ENCODE data around the gene PDZD2.
"Not testable (repeated sequence)": the region's sequence is repeated elsewhere in the genome, so short reads cannot be mapped to it uniquely, and the experiment has no call there.

Gene PDZD2

DNA sequence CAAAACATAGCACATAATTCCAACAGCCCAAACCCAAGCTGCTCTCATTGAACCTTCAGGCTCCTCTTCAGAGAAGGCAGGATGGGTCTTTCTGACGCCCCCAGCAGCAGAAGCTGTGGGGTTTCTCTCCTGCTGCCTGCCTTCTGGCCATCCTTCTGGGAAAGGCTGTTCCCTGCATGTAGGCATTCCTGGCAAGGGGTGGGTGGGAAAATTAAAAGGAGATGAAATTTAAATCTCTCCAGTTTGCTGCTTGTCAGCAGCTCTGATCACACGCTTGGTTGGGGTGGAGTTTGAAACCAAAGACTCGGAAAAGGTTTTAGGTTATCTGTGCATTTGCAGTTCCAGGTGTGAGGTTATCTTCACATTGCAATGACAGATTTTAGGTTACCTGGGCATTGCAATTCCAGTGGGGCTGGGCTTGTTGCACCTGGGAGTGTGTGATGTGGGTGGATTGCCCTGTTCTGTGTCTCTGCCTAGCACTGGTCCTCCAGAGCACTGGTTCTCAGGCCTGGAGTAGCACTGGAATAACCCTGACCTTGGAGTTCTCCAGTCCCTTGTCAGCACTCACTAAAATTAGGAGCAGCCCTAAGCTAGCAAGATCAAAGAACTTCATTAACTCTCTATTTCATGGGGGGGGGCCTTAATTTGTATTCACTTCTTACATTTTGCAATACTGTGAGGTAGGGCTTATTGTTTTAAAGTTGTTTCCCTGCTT lies 109.7 kb downstream of the PDZD2 start:
- no peak for DNase-seq
- Mint-ChIP-seq H3K36me3 (no peaks in the 10 kb centered on the region), H3K4me3 (no peak overlapping the region), H3K4me1 (no peaks in the 10 kb centered on the region), H3K9me3 (peaks cover 0 to 3% of the 10 kb centered on the region in 2 donors), H3K27ac (no peak overlapping the region), H3K27me3 (no peaks in the 10 kb centered on the region)
- no peak for ATAC-seq (replicated peaks)

DNA sequence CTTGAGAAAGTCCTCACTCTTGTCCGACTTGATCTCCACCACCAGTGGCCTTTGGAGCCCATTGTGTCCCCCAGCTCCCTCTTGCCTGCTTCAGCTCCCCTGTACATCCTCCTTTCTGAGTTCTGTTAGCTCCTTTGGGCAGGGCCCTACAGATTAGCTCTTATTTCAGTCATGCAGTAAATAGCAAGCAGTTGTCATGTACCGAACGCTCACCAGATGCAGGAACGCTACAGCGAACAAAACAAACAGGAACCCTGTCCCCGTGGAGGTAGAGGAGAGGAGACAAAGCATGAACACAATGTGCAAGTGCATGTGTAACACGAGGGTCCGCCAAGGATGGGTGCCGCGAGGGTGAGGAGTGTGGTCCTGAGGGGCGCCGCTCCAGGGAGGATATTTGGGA lies 111.3 kb downstream of the PDZD2 start:
- Mint-ChIP-seq H3K27me3 (no peaks in the 10 kb centered on the region), H3K9me3 (peaks cover 0 to 3% of the 10 kb centered on the region in 2 donors), H3K4me3 (no peak overlapping the region), H3K4me1 (no peaks in the 10 kb centered on the region), H3K36me3 (no peaks in the 10 kb centered on the region), H3K27ac (no peak overlapping the region)
- DNase-seq (no peak), ATAC-seq (replicated peaks) (no peak)

DNA sequence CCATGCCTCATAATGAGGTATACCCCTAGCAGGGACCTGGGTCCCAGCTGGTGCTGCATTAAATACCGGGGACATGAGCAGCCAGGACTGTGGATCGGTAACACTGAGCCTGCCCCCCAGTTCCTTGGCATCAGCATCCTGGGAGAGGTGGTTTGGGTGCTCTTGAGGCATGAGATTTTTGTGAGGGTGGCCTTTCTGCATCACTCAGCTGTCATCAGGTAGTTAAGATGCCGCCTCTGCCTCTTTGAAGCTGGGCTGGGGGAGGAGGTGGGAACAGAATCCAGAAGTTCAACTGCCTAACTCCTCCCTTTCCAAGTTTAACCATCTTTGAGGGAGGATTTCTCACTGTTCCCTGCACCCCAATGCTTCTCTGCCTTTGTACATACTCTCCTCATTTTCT lies 112.7 kb downstream of the PDZD2 start:
- DNase-seq (no peak), ATAC-seq (replicated peaks) (no peak)
- no peak overlapping the region for H3K4me3 Mint-ChIP-seq
- H3K4me1 Mint-ChIP-seq, result no peaks in the 10 kb centered on the region
- no peaks in the 10 kb centered on the region for H3K27me3 Mint-ChIP-seq
- peaks cover 0 to 1% of the 10 kb centered on the region in 2 donors for H3K9me3 Mint-ChIP-seq
- no peak overlapping the region for H3K27ac Mint-ChIP-seq
- H3K36me3 Mint-ChIP-seq, result no peaks in the 10 kb centered on the region

DNA sequence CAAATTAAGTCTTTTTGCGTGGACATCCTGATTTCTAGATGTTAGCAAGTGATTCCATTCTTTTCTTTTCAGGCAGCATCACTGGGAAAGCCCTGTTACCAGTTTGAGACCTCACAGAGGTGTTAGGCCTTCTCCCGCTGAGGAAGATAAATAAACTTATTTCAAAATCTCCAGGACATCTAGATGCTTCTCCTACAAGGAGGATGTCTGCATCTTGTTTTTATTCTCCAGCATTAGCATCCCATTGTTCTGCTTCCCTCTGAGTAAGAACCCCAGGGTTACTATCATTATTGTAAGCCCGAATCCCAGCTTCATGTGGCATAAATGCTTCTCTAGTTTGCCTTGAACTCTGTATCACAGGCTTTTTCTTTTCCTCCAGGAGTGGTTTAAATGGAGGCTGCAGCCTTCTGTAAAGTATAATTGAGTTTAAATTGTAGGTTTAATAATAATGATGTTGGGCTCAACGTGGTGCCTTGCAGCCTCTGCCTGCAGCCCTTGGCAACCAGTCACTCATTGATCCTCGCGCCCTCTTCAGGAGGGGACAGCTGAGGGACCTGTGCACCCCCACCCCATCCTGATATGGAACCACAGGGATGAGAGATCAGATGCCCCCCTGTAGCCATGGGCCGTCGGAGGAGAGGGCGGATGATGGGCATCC lies 114.9 kb downstream of the PDZD2 start:
- Mint-ChIP-seq H3K9me3 (peaks cover 0 to 1% of the 10 kb centered on the region in 2 donors), H3K36me3 (no peaks in the 10 kb centered on the region), H3K4me1 (no peaks in the 10 kb centered on the region), H3K27ac (no peak overlapping the region), H3K4me3 (no peak overlapping the region), H3K27me3 (no peaks in the 10 kb centered on the region)
- DNase-seq, result no peak
- no peak for ATAC-seq (replicated peaks)

DNA sequence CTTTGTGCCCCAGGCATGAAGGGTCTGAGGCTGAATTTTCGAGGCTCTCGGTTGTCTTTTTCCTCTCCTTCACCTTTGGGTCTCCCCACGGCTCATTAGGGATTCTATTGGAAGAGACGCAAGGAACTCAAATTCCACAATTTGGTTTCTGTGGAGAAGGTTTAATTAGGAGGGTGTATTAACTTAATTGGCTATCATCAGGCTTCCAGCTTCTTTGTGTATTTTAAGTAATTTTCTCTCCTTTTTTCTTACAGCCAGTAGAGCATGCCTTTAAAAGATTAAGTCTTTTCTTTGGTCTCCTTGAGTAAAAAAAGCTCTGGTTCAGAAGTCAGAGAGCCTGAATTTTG lies 115.4 kb downstream of the PDZD2 start:
- Mint-ChIP-seq H3K4me1 (no peaks in the 10 kb centered on the region), H3K9me3 (peaks cover 0 to 1% of the 10 kb centered on the region in 2 donors), H3K36me3 (no peaks in the 10 kb centered on the region), H3K4me3 (no peak overlapping the region), H3K27me3 (no peaks in the 10 kb centered on the region), H3K27ac (no peak overlapping the region)
- ATAC-seq (replicated peaks) (no peak), DNase-seq (no peak)

DNA sequence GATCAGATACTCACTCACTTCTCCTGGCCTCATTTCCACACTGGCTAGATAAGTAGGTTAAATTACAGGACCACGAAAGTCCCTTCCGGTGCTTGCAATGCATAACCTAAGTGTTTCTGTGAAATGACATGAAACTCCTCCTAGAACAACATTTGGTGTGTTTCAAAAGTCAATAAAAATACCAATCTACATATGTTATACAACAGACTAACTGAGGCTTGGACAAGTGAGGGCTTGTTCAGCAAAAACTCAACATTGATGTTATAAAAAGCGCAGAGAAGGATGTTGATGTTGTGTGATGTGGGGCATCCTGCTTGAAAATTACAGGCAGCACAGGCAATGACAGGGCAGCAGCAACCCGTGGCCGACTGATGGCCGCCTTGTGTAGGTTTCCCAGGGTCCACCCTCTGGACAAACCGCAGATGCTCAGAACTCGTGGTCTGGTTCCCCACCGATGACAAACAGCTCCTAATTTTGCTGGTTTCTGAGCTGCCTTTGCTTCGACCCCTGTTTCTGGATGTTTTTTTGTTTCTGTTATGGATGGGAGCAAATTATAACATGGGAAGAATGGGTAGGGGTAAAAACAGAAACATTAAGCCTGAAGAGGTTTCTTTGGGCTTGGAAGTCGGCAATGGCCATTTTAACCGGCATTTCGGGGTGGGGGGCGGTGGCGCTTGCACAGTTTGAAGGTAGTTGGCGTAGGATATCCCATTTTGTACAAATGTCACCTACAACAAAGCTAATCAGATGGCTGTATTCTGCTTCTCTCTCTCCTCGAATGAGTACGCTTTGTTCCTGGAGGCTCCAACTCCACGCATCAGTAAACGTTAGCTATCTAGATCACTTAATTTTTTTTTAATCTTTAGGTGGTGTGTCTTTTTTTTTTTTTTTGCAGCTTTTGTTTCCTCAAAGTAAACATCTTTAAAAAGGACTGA lies 116.1 kb downstream of the PDZD2 start:
- Mint-ChIP-seq H3K27ac (no peak overlapping the region), H3K4me1 (no peaks in the 10 kb centered on the region), H3K9me3 (peaks cover 0 to 1% of the 10 kb centered on the region in 2 donors), H3K27me3 (no peaks in the 10 kb centered on the region), H3K36me3 (no peaks in the 10 kb centered on the region), H3K4me3 (no peak overlapping the region)
- ATAC-seq (replicated peaks) (no peak), DNase-seq (no peak)

DNA sequence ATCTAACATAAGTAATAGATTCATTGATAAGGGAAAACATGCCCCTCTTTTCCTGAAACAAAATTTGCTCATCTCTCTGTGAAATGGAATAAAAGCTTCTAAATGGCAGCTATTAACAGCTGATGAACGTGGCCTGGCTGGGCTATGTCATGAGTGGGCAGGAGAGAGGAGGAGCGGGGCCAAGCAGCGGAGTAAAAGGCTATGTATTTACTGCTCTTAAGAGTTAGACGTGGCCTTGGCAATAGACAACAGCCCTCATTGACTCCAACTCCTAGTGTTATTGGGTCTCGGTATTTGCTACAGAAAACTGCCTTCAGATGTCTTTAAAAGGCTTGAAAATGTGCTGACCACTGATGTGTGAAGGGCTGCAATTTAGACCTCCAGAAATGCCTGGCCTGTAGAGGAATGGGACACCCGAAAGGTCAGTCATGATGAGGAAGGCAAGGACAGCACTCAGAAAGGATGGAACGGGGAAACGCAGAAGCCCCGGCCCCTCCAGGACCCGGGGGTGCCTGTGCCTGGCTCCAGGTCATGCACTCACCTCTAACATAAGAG lies 116.8 kb downstream of the PDZD2 start:
- Mint-ChIP-seq H3K4me1 (no peaks in the 10 kb centered on the region), H3K9me3 (peaks cover 0 to 1% of the 10 kb centered on the region in 2 donors), H3K4me3 (no peak overlapping the region), H3K27ac (no peak overlapping the region), H3K27me3 (no peaks in the 10 kb centered on the region), H3K36me3 (no peaks in the 10 kb centered on the region)
- DNase-seq (no peak), ATAC-seq (replicated peaks) (no peak)

DNA sequence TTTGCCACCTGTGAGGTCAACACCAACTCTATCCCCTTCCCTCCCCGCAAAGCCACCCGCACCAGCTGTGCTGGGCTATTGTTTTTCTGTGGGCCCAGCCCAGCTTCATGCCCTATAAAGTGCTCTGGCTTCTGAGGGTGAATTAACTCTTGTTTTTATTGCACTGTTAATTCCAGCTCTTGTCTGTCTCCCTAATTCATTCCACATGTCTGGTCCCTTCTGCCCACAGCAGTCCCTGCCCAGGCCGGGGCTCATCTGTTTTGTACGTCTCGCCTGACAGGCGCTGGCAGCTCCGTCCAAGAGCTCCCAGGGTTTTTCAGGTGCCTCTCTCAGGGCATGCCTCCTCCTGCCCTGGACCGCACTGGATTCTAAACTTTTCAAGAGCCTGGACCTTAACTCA lies 118.9 kb downstream of the PDZD2 start:
- Mint-ChIP-seq H3K27ac (no peak overlapping the region), H3K36me3 (no peaks in the 10 kb centered on the region), H3K4me3 (no peak overlapping the region), H3K9me3 (peaks cover 0 to under 1% of the 10 kb centered on the region in 2 donors), H3K4me1 (no peaks in the 10 kb centered on the region), H3K27me3 (no peaks in the 10 kb centered on the region)
- ATAC-seq (replicated peaks) (no peak), DNase-seq (no peak)

DNA sequence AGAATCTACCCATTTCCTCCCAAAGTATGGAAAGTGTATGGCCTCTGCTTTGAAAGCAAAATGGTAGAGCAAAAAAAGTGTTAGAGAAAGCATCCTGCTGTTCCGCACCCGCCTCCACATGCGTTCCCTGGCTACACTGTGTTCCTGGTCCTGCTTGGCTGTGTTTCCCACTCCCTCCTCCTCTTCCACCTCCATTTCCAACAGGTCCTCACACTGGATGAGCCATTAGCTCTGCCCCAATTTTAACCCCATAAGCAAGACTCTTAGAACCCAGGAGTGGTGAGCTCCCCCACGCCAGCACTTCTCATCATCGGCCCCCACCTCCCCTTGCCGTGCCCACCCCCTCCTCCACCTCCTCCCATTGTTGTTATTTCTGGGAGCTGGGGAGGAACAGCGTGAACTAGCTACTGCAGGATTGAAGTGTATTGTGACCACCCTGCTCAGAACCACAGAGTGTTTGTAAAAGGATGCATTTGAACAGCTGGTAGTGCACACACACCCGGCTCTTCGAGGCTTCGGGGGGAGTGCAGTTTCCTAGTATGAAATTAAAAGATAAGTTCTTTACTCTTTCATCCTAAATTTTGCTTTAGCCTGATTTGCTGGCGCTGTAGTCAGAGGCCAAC lies 120.0 kb downstream of the PDZD2 start:
- H3K27me3 Mint-ChIP-seq, result no peaks in the 10 kb centered on the region
- H3K4me3 Mint-ChIP-seq, result no peak overlapping the region
- no peak for ATAC-seq (replicated peaks)
- no peaks in the 10 kb centered on the region for H3K36me3 Mint-ChIP-seq
- H3K27ac Mint-ChIP-seq, result no peak overlapping the region
- no peak for DNase-seq
- H3K9me3 Mint-ChIP-seq, result peaks cover 0 to 2% of the 10 kb centered on the region in 2 donors
- H3K4me1 Mint-ChIP-seq, result no peaks in the 10 kb centered on the region

DNA sequence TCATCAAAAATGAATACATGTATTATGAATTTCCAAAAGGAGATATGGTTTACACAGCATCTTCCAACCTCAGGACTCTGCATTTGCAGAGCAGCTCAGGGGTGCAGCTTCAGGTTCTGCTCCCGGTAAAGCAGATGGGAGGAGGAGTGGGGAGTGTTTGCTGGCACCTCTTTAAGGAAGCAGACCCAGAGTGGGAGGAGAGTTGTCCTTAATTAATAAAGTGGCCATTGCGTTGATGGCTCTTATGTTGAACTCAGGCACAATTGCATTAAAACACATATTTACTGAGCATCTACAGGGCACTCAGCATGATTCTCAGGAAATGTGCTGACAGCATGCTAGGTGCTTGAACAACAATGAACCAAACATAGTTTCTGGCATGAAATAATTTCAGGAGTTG lies 121.0 kb downstream of the PDZD2 start:
- H3K9me3 Mint-ChIP-seq, result peaks cover 0 to 2% of the 10 kb centered on the region in 2 donors
- no peaks in the 10 kb centered on the region for H3K4me1 Mint-ChIP-seq
- no peak for DNase-seq
- no peaks in the 10 kb centered on the region for H3K27me3 Mint-ChIP-seq
- no peak overlapping the region for H3K4me3 Mint-ChIP-seq
- no peak for ATAC-seq (replicated peaks)
- H3K27ac Mint-ChIP-seq, result no peak overlapping the region
- H3K36me3 Mint-ChIP-seq, result no peaks in the 10 kb centered on the region

DNA sequence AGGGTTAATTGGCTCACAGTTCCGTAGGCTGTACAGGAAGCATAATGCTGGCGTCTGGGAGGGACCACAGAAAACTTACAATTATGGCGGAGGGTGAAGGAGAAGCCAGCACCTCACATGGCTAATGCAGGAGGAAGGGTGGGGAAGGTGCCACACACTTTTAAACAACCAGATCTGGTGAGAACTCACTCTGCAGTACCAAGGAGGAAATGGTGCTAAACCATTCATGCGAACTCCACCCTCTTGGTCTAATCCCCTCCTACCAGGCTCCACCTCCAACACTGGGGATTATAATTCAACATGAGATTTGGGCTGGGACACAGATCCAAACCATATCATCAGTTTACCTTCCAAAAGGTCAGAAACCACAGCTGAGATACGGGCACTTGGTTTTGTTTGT lies 122.9 kb downstream of the PDZD2 start:
- ATAC-seq (replicated peaks) (no peak), DNase-seq (no peak)
- Mint-ChIP-seq H3K4me3 (no peak overlapping the region), H3K9me3 (peaks cover 0 to 2% of the 10 kb centered on the region in 2 donors), H3K27ac (no peak overlapping the region), H3K4me1 (no peaks in the 10 kb centered on the region), H3K27me3 (no peaks in the 10 kb centered on the region), H3K36me3 (no peaks in the 10 kb centered on the region)

DNA sequence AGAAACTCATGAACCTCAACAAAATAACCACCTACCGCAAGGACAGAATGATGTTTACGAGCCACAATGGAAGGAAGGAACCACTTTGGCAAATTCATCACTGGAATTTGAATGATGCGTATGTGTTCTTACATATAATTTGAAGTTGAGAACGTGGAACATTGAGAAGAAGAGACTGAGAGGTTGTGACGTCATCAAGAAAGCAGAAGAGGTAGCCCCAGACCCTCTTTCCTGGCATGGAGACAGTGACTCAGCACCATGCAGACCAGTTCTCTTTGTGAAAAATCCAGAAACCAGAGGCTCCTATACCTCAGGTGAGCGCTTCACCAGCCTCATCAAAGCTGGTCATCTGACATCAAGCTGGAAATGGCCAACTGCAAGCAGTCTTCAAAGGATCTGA lies 124.5 kb downstream of the PDZD2 start:
- no peak for ATAC-seq (replicated peaks)
- H3K36me3 Mint-ChIP-seq, result no peaks in the 10 kb centered on the region
- no peak overlapping the region for H3K27ac Mint-ChIP-seq
- H3K9me3 Mint-ChIP-seq, result peaks cover 0 to 2% of the 10 kb centered on the region in 2 donors
- no peaks in the 10 kb centered on the region for H3K27me3 Mint-ChIP-seq
- H3K4me1 Mint-ChIP-seq, result peaks cover 0 to 2% of the 10 kb centered on the region in 2 donors
- no peak overlapping the region for H3K4me3 Mint-ChIP-seq
- no peak for DNase-seq

DNA sequence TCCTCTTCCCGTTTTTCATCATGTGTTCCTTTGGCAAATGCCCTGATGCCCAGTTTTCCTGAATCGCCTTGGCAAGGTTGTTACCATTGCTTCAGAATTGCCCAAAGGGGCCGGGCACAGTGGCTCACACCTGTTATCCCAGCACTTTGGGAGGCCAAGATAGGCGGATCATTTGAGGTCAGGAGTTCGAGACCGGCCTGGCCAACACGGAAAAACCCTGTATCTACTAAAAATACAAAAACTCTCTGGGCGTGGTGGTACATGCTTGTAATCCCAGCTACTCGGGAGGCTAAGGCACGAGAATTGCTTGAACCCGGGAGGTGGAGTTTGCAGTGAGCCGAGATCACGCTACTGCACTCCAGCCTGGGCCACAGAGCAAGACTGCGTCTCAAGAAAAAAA lies 125.8 kb downstream of the PDZD2 start:
- ATAC-seq (replicated peaks); DNase-seq; H3K4me1 Mint-ChIP-seq; H3K4me3 Mint-ChIP-seq; H3K9me3 Mint-ChIP-seq; H3K27ac Mint-ChIP-seq; H3K36me3 Mint-ChIP-seq; H3K27me3 Mint-ChIP-seq: not testable (repeated sequence)

All from stimulated activated naive B cell treated with anti-CD40 and anti-IgM and Interleukin-4, amounts not matched to agents 10 μg/mL and 1 μg/mL and 100 μg/mL, for 72 hours (primary cell).